ENCODE results near the gene CCNT1. TPM values are rescaled to one million over a fixed set of nuclear protein-coding genes. Genes with fewer than 3 reads are reported as not detected.

Gene CCNT1
- total RNA-seq, 1 donor from 2014 or later = 43.8 TPM

DNA sequence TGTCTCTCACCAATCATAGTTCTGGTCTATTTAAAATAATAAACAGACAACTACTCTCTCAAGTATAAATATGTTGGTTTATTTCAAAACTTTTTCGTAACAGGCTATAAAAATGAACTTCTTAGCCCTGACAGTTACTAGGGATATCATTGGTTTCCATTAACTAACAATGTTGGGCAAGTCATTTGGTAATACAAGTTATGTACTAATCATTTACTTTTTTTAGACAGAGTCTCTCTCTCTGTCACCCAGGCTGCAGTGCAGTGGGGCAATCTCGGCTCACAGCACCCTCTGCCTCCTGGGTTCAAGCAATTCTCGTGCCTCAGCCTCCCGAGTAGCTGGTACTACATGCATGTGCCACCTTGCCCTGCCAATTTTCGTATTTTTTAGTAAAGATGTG, 19.9 kb downstream of the CCNT1 start:
- peaks cover 36% of the 10 kb centered on the region for H3K36me3 Mint-ChIP-seq (ENCODE audit: insufficient read depth)

DNA sequence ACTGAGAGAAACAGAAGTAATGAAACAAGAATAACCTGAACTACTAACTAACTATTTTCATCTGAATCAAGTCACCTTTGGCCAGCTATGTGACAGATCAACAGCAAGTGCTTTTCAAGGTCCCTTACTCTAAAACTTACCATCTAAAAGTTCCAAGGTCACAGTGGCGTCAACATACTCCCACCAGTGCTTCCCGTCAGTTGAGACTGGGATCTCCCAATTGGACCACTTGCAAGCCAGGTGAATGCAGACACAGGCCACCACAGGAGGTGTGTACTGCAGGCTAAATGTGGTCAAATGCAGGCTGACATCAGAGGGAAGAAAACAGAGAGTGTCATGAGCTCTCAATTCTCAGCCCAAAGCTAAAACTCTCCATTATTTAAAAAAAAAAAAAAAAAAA, 20.6 kb downstream of the CCNT1 start:
- TF ChIP-seq, protein P1, sequence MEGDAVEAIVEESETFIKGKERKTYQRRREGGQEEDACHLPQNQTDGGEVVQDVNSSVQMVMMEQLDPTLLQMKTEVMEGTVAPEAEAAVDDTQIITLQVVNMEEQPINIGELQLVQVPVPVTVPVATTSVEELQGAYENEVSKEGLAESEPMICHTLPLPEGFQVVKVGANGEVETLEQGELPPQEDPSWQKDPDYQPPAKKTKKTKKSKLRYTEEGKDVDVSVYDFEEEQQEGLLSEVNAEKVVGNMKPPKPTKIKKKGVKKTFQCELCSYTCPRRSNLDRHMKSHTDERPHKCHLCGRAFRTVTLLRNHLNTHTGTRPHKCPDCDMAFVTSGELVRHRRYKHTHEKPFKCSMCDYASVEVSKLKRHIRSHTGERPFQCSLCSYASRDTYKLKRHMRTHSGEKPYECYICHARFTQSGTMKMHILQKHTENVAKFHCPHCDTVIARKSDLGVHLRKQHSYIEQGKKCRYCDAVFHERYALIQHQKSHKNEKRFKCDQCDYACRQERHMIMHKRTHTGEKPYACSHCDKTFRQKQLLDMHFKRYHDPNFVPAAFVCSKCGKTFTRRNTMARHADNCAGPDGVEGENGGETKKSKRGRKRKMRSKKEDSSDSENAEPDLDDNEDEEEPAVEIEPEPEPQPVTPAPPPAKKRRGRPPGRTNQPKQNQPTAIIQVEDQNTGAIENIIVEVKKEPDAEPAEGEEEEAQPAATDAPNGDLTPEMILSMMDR (IDR thresholded peaks at IDR 0.05; ENCODE audit: unreplicated experiment) = no peak
- H3K4me3 Mint-ChIP-seq (ENCODE audit: low read depth) = no peak overlapping the region
- peaks cover 36% of the 10 kb centered on the region for H3K36me3 Mint-ChIP-seq (ENCODE audit: insufficient read depth)
- H3K27me3 Mint-ChIP-seq = no peaks in the 10 kb centered on the region
- no peaks in the 10 kb centered on the region for H3K9me3 Mint-ChIP-seq (ENCODE audit: low read depth)
- peaks cover 4% of the 10 kb centered on the region for H3K4me1 Mint-ChIP-seq (ENCODE audit: low read depth)
- no peak overlapping the region for H3K27ac Mint-ChIP-seq
- no peak for DNase-seq (ENCODE audit: low spot score, unreplicated experiment)

More for the DNA sequence above, 19.9 kb downstream of the CCNT1 start:
- DNase-seq (ENCODE audit: low spot score, unreplicated experiment) = no peak
- H3K4me3 Mint-ChIP-seq (ENCODE audit: low read depth) = no peak overlapping the region
- peak overlapping the region; percentile 56 for H3K27ac Mint-ChIP-seq
- H3K4me1 Mint-ChIP-seq (ENCODE audit: low read depth) = no peaks in the 10 kb centered on the region
- no peaks in the 10 kb centered on the region for H3K9me3 Mint-ChIP-seq (ENCODE audit: low read depth)
- H3K27me3 Mint-ChIP-seq = no peaks in the 10 kb centered on the region
- TF ChIP-seq, protein P1 (IDR thresholded peaks at IDR 0.05; ENCODE audit: unreplicated experiment) = no peak

DNA sequence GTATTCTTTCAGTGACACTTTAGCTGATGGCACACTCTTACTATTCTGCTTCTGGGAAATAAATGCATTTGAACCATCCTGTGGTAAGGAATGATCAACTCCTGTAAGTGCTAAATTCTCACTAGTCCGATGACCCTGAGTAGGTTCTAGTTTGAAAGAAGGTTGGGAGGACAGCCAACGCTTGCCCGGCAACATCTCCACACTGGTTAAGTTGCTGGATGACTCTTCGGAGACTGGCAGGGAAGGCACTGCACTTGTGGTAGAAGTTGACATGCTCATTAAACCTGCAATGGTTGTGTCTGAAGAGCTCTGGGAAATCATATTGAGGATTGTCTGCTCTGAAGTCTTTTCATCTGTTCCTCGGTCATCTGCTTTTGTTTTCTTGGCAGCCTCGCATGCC, 22.5 kb downstream of the CCNT1 start:
- Mint-ChIP-seq H3K4me3 (ENCODE audit: low read depth) (no peak overlapping the region), H3K27ac (no peak overlapping the region), H3K36me3 (ENCODE audit: insufficient read depth) (peaks cover 30% of the 10 kb centered on the region), H3K4me1 (ENCODE audit: low read depth) (peaks cover 4% of the 10 kb centered on the region), H3K9me3 (ENCODE audit: low read depth) (no peaks in the 10 kb centered on the region), H3K27me3 (no peaks in the 10 kb centered on the region)
- TF ChIP-seq, protein P1 (IDR thresholded peaks at IDR 0.05; ENCODE audit: unreplicated experiment) = no peak
- no peak for DNase-seq (ENCODE audit: low spot score, unreplicated experiment)

DNA sequence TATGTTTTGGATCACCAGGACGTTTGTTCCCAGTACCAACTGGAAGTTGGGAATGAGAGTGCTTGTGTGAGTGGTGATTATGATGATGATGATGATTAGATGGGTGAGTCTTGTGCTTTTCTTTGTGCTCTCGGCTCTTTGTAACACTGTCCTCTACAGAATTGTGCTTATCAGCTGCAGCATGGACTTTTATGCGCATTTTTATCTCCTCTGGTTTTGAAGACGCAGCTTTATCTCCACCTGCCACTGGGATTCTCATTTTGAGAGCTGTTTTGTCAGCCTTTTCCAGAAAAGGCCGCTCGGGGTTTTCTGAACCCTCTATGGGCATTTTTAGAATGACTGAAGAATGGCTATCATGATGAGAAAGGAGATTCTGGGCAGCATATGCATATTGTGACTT, 22.9 kb downstream of the CCNT1 start:
- peaks cover 34% of the 10 kb centered on the region for H3K36me3 Mint-ChIP-seq (ENCODE audit: insufficient read depth)
- H3K27me3 Mint-ChIP-seq = no peaks in the 10 kb centered on the region
- no peak overlapping the region for H3K27ac Mint-ChIP-seq
- no peaks in the 10 kb centered on the region for H3K9me3 Mint-ChIP-seq (ENCODE audit: low read depth)
- peaks cover 4% of the 10 kb centered on the region for H3K4me1 Mint-ChIP-seq (ENCODE audit: low read depth)
- DNase-seq (ENCODE audit: low spot score, unreplicated experiment) = no peak
- H3K4me3 Mint-ChIP-seq (ENCODE audit: low read depth) = no peak overlapping the region
- TF ChIP-seq, protein P1 (IDR thresholded peaks at IDR 0.05; ENCODE audit: unreplicated experiment) = no peak

DNA sequence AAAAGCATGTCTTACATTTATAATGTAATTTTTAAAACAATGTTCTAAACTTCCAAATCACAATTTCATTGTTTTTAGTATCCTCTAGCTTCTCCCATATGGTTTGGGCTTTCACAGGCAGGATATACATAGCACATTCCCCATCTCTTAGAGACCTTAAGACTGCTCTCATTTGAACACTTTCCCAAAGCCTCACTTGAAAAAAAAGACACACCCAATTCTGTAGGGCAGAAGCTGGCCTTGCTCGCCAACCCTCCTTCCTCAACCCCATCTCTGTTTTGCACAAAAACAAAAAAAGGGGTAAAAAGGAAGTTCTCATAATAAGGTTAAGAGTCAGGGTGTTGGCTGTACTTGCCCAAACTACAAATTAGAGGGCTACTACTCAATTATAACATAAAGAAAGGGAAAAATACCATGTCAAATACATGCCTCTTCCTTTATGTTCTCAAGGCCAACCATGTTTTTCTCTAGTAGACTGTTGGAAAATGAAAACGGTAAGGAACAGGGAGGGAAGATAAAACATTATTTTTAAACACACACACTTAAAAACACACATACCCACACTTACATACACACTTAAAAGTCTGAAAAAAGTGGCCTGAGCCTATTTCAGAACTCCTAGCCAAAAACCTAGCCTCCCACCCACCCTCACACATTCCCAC, 24.6 kb downstream of the CCNT1 start:
- Mint-ChIP-seq H3K4me3 (ENCODE audit: low read depth) (no peak overlapping the region), H3K27me3 (no peaks in the 10 kb centered on the region), H3K4me1 (ENCODE audit: low read depth) (peaks cover 4% of the 10 kb centered on the region), H3K27ac (no peak overlapping the region), H3K9me3 (ENCODE audit: low read depth) (no peaks in the 10 kb centered on the region), H3K36me3 (ENCODE audit: insufficient read depth) (peaks cover 33% of the 10 kb centered on the region)
- DNase-seq (ENCODE audit: low spot score, unreplicated experiment) = no peak
- TF ChIP-seq, protein P1 (IDR thresholded peaks at IDR 0.05; ENCODE audit: unreplicated experiment) = no peak
